Measurements from ENCODE around the gene DDX20. TPM values are rescaled to one million over a fixed set of nuclear protein-coding genes. Genes with fewer than 3 reads are reported as not detected.

The DDX20 gene
- total RNA-seq, 4 donors from 2014 or later = 16.8 to 24.4 (median 21.5) TPM

GRCh38 chr1:111729271-111729921 is 26.3 kb upstream of the DDX20 start:
- no peak for TF ChIP-seq CTCF (IDR thresholded peaks at IDR 0.05; ENCODE audit: low read depth)

- TF ChIP-seq CTCF (IDR thresholded peaks at IDR 0.05; ENCODE audit: low read depth) = no peak
These were observed 25.6 kb upstream of the DDX20 start for GRCh38 chr1:111729946-111730681.

- no peak for TF ChIP-seq CTCF (IDR thresholded peaks at IDR 0.05; ENCODE audit: low read depth)
These were observed 25.0 kb upstream of the DDX20 start for GRCh38 chr1:111730706-111731105.

GRCh38 chr1:111731956-111732355 is 23.7 kb upstream of the DDX20 start:
- no peak for TF ChIP-seq CTCF (IDR thresholded peaks at IDR 0.05; ENCODE audit: low read depth)

GRCh38 chr1:111732718-111733117 is 23.0 kb upstream of the DDX20 start:
- no peak for TF ChIP-seq CTCF (IDR thresholded peaks at IDR 0.05; ENCODE audit: low read depth)

GRCh38 chr1:111733183-111733991 is 22.3 kb upstream of the DDX20 start:
- TF ChIP-seq CTCF (IDR thresholded peaks at IDR 0.05; ENCODE audit: low read depth) = no peak

- TF ChIP-seq CTCF (IDR thresholded peaks at IDR 0.05; ENCODE audit: low read depth) = no peak
These were observed 21.7 kb upstream of the DDX20 start for GRCh38 chr1:111733992-111734341.

Measured in subcutaneous adipose tissue (tissue), 4 donors.